Activated CD8-positive, alpha-beta T cell treated with anti-CD3 and anti-CD28 coated beads, Interleukin-2, amount 10 ng/mL, durations not matched to agents 7 days and 5 days (primary cell): ENCODE results near the gene GP1BB. TPM values are rescaled to one million over a fixed set of nuclear protein-coding genes. Genes with fewer than 3 reads are reported as not detected.
"Not testable (repeated sequence)": the region's sequence is repeated elsewhere in the genome, so short reads cannot be mapped to it uniquely, and the experiment has no call there.

Experiments used
- ATAC-seq: fragments of 150-1000 bp; cut with Tn5 transposase; one replicate; pipeline ENCODE4 v1.10.0; 2021; ENCODE audit warnings: moderate library complexity
- CTCF ChIA-PET: fragments of 350-600 bp; sonication (Branson Sonifier 250); formaldehyde crosslinking; loops from one replicate; lab custom pipeline; 2021; ENCODE audit warnings: antibody characterized with exemption; lab: Charles Lee
- POLR2A ChIA-PET: fragments of 350-600 bp; sonication (Branson Sonifier 250); formaldehyde crosslinking; loops from one replicate; lab custom pipeline; 2021; ENCODE audit warnings: antibody characterized with exemption; lab: Charles Lee
- DNase-seq: peaks from one replicate; pipeline ENCODE4 v3.0.0-alpha.2; 2020
- H3K27ac Mint-ChIP-seq: one replicate; pipeline ENCODE4 v1.8.0; 2021; ENCODE audit warnings: mild to moderate bottlenecking, mixed read lengths
- H3K27me3 Mint-ChIP-seq: one replicate; pipeline ENCODE4 v1.8.0; 2021; ENCODE audit warnings: low read depth, mixed read lengths
- H3K36me3 Mint-ChIP-seq: one replicate; pipeline ENCODE4 v1.8.0; 2021; ENCODE audit warnings: low read depth, mixed read lengths
- H3K4me1 Mint-ChIP-seq: one replicate; pipeline ENCODE4 v1.8.0; 2021; ENCODE audit warnings: low read depth, mixed read lengths
- H3K4me3 Mint-ChIP-seq: one replicate; pipeline ENCODE4 v1.8.0; 2021; ENCODE audit warnings: mild to moderate bottlenecking, mixed read lengths
- H3K9me3 Mint-ChIP-seq: one replicate; pipeline ENCODE4 v1.8.0; 2022; ENCODE audit warnings: mixed read lengths; ENCODE audit not compliant: insufficient read depth
- total RNA-seq, 2 experiments: library from RNA; stranded (reverse); gene quantifications; one replicate each; pipeline ENCODE4 v1.2.3, GENCODE V29; 2021

GP1BB gene
- total RNA-seq: not detected

DNA sequence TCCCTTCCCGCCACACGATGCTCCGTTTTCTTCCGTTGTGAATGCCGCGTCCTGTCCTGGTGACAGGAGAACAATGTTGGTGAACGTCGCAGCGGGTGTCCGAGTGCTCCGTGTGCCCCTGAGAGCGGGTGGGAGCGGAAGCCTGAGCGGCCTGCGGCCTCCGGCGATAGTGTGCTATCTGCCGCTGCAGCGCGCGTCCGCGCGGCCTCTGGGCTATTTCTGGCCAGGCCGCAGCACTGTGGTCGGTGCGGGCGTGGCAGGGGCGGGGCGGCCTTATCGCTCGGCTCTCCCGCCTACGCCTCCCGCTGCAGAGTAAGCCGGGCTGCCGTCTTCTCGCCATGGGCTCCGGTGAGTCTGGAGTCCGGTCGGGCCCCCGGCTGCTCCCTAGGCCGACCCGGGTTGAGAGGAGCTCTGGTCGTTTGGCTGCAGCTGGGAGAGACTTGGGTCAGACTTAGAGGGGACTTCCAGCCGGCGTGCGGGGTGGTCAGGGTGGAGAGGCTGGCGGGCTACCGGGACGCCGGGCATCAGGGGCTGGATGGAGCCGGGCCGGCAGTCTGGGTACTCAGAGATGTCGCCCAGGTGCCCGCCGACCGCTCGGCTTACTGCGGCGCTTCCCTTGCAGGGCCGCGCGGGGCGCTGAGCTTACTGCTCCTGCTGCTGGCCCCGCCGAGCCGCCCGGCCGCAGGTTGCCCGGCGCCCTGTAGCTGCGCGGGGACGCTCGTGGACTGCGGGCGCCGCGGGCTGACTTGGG, at the start of gene GP1BB:
Gene GP1BB, plus strand, starts transcription at position 308 of the 751 bp plus-strand sequence. Its CDS starts 31 bp downstream, at position 339.
- no peaks in the 10 kb centered on the region for H3K36me3 Mint-ChIP-seq
- CTCF ChIA-PET: interaction anchor here (0.8 to 2.0 kb wide), 10 partner anchors 10 to 233 kb away, joined by 3 to 10 read pairs (median 4); no protein-coding TSS in a partner anchor
- no peak within 1 kb of the TSS for H3K27ac Mint-ChIP-seq
- H3K4me1 Mint-ChIP-seq: peaks cover 10% of the 10 kb centered on the region
- no peak within 1 kb of the TSS for H3K4me3 Mint-ChIP-seq
- ATAC-seq: peak; percentile 60
- POLR2A ChIA-PET: no interaction called here
- H3K9me3 Mint-ChIP-seq: no peaks in the 10 kb centered on the region
- peak; percentile 46 for DNase-seq
- H3K27me3 Mint-ChIP-seq: peaks cover 37% of the 10 kb centered on the region

- no peak for DNase-seq
- no peak overlapping the region for H3K27ac Mint-ChIP-seq
- no peak for ATAC-seq
- peaks cover 13% of the 10 kb centered on the region for H3K27me3 Mint-ChIP-seq
- H3K36me3 Mint-ChIP-seq: no peaks in the 10 kb centered on the region
- no peaks in the 10 kb centered on the region for H3K9me3 Mint-ChIP-seq
- no peaks in the 10 kb centered on the region for H3K4me1 Mint-ChIP-seq
- CTCF ChIA-PET: interaction anchor here (0.6 kb wide), 1 partner anchor 239 kb away, joined by 4 read pairs; no protein-coding TSS in a partner anchor
- POLR2A ChIA-PET: no interaction called here
- no peak overlapping the region for H3K4me3 Mint-ChIP-seq
Measured at GRCh38 chr22:19673660-19674059, 49.7 kb upstream of the GP1BB start.

GRCh38 chr22:19674129-19674928, 49.0 kb upstream of the GP1BB start:
- Mint-ChIP-seq H3K4me3 (no peak overlapping the region), H3K4me1 (no peaks in the 10 kb centered on the region), H3K36me3 (no peaks in the 10 kb centered on the region), H3K27ac (no peak overlapping the region), H3K27me3 (peaks cover 13% of the 10 kb centered on the region), H3K9me3 (no peaks in the 10 kb centered on the region)
- ChIA-PET POLR2A (no interaction called here), CTCF (interaction anchor here (0.6 kb wide), 1 partner anchor 238 kb away, joined by 4 read pairs; no protein-coding TSS in a partner anchor)
- ATAC-seq: no peak
- no peak for DNase-seq

GRCh38 chr22:19674929-19675253, 48.4 kb upstream of the GP1BB start:
- H3K4me3 Mint-ChIP-seq: no peak overlapping the region
- DNase-seq (no peak), ATAC-seq (no peak)
- no peaks in the 10 kb centered on the region for H3K9me3 Mint-ChIP-seq
- ChIA-PET CTCF (no interaction called here), POLR2A (no interaction called here)
- no peaks in the 10 kb centered on the region for H3K4me1 Mint-ChIP-seq
- H3K27ac Mint-ChIP-seq: no peak overlapping the region
- H3K27me3 Mint-ChIP-seq: peaks cover 13% of the 10 kb centered on the region
- no peaks in the 10 kb centered on the region for H3K36me3 Mint-ChIP-seq

- peaks cover 13% of the 10 kb centered on the region for H3K27me3 Mint-ChIP-seq
- H3K4me3 Mint-ChIP-seq: no peak overlapping the region
- no peak for ATAC-seq
Measured at GRCh38 chr22:19675428-19675827, 47.9 kb upstream of the GP1BB start.

GRCh38 chr22:19676437-19676836, 46.9 kb upstream of the GP1BB start:
- POLR2A ChIA-PET: not testable (repeated sequence)

More at GRCh38 chr22:19675428-19675827, 47.9 kb upstream of the GP1BB start:
- DNase-seq: no peak
- ChIA-PET POLR2A (no interaction called here), CTCF (no interaction called here)
- Mint-ChIP-seq H3K27ac (no peak overlapping the region), H3K4me1 (no peaks in the 10 kb centered on the region), H3K36me3 (no peaks in the 10 kb centered on the region), H3K9me3 (no peaks in the 10 kb centered on the region)

DNA sequence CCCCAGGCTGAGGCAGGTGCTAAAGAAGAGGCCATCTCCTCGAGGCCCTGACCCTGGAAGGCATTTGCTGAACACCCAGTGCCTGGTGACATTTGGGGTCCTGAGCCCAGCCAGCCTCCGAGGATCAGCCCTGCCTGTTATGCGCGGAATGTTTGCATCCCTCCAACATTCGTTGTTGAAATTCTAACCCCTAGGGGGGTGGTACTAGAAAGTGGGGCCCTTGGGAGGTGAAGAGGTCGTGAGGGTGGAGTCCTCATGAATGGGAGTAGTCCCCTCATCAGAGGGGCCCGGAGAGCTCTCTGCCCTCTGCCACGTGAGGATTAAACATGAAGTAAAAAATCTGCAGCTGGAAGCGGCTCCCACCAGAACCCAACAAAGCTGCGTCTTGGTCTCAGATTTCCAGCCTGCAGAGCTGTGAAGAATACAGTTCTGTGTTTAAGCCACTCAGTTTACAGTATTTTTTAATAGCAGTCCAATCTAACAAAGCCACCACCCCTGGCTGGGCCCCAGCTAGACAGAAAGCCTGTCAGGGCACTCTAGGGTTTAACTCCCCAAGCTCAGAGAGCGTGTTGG, 44.3 kb upstream of the GP1BB start:
- Mint-ChIP-seq H3K4me1 (no peaks in the 10 kb centered on the region), H3K27ac (no peak overlapping the region), H3K27me3 (peaks cover 24% of the 10 kb centered on the region), H3K4me3 (no peak overlapping the region), H3K36me3 (no peaks in the 10 kb centered on the region), H3K9me3 (no peaks in the 10 kb centered on the region)
- no peak for ATAC-seq
- ChIA-PET CTCF (interaction anchor here (0.6 to 1.7 kb wide), 5 partner anchors 10 to 105 kb away, joined by 3 to 4 read pairs (median 3); no protein-coding TSS in a partner anchor), POLR2A (no interaction called here)
- DNase-seq: no peak

More at GRCh38 chr22:19676437-19676836, 46.9 kb upstream of the GP1BB start:
- peaks cover 16% of the 10 kb centered on the region for H3K27me3 Mint-ChIP-seq
- CTCF ChIA-PET, H3K27ac Mint-ChIP-seq, H3K4me3 Mint-ChIP-seq, H3K4me1 Mint-ChIP-seq, H3K9me3 Mint-ChIP-seq, H3K36me3 Mint-ChIP-seq, DNase-seq, ATAC-seq: not testable (repeated sequence)

DNA sequence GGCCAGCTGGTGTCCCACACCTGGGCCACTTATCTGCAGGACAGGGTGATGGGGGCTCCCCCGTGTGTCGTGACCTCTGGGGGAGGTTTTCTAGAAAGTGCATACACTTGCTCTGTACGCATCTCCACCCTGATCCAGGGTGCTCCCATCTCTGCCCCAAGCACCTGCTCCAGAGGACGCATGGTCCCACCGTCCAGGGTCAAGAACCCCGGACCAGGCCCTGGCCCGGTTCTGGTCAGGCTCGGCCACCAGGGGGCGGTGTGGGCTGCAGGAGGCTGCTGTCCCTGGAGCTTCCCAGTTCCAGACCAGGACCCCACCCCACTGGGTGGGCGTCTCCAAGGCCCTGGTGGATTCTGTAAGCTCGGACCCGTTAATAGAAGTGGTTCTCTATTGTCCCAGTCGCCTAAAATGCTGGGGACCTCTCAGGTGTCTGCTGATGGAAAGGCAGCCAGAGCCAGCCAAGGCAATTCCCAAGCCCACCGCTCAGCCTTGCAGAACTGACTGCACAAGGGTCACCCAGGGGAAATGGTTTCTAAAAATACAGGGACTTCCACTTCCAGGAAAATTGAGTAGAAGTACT, 43.7 kb upstream of the GP1BB start:
- Mint-ChIP-seq H3K4me3 (no peak overlapping the region), H3K9me3 (no peaks in the 10 kb centered on the region), H3K36me3 (no peaks in the 10 kb centered on the region), H3K4me1 (no peaks in the 10 kb centered on the region), H3K27me3 (peaks cover 27% of the 10 kb centered on the region), H3K27ac (no peak overlapping the region)
- ChIA-PET POLR2A (no interaction called here), CTCF (interaction anchor here (0.6 to 1.7 kb wide), 6 partner anchors 10 to 114 kb away, joined by 3 to 4 read pairs (median 4); no protein-coding TSS in a partner anchor)
- ATAC-seq (no peak), DNase-seq (peak; percentile 45)

DNA sequence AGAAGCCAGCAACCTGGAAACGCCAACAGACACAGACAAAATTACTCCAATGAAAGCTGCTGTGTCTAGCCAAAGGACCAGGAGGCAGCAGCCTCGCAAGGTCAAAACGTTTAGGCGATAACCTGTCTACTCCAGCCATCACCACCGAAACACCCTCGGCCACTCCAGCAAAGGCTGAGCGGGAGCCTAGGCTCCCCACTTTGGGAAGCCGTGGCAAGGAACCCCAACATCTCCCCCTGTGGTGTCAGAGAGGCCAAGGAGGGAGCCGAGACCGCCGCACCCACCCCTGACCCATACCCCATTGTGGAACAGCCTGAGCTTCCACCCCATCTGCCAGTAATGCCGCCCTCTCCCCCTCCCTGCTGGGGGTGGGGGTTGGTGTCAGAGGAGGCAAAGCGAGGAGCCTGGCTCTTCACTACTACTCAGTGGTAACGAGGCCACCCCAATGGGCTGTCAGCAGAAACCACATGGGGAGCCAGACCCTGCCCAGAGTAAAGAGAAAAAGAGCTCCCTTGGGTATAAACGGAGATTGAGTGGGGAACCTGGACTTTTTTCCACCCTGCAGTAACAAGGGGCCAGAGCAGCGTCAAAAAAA, 43.0 kb upstream of the GP1BB start:
- H3K27ac Mint-ChIP-seq: no peak overlapping the region
- no peaks in the 10 kb centered on the region for H3K4me1 Mint-ChIP-seq
- ChIA-PET CTCF (interaction anchor here (1.2 to 1.7 kb wide), 4 partner anchors 11 to 113 kb away, joined by 3 to 4 read pairs (median 4); no protein-coding TSS in a partner anchor), POLR2A (no interaction called here)
- ATAC-seq (no peak), DNase-seq (no peak)
- peaks cover 25% of the 10 kb centered on the region for H3K27me3 Mint-ChIP-seq
- H3K36me3 Mint-ChIP-seq: no peaks in the 10 kb centered on the region
- H3K9me3 Mint-ChIP-seq: no peaks in the 10 kb centered on the region
- H3K4me3 Mint-ChIP-seq: no peak overlapping the region

GRCh38 chr22:19680911-19681862, 42.2 kb upstream of the GP1BB start:
- H3K36me3 Mint-ChIP-seq: no peaks in the 10 kb centered on the region
- no peak overlapping the region for H3K27ac Mint-ChIP-seq
- DNase-seq (no peak), ATAC-seq (no peak)
- POLR2A ChIA-PET: no interaction called here
- peaks cover 26% of the 10 kb centered on the region for H3K27me3 Mint-ChIP-seq
- CTCF ChIA-PET: no interaction called here
- H3K9me3 Mint-ChIP-seq: no peaks in the 10 kb centered on the region
- no peak overlapping the region for H3K4me3 Mint-ChIP-seq
- no peaks in the 10 kb centered on the region for H3K4me1 Mint-ChIP-seq
